GM12801 (cell line): ENCODE data around the gene RAPGEF5.

Source experiments
- TF ChIP-seq, protein P1 (sequence below): IDR thresholded peaks from one replicate; pipeline ENCODE4 v1.5.1; 2011; ENCODE audit warnings: control low read depth; ENCODE audit not compliant: insufficient read length; ENCODE audit errors: extremely low read depth

Gene RAPGEF5

GRCh38 chr7:22338411-22338810 lies 18.5 kb downstream of the RAPGEF5 start:
- TF ChIP-seq, protein P1, sequence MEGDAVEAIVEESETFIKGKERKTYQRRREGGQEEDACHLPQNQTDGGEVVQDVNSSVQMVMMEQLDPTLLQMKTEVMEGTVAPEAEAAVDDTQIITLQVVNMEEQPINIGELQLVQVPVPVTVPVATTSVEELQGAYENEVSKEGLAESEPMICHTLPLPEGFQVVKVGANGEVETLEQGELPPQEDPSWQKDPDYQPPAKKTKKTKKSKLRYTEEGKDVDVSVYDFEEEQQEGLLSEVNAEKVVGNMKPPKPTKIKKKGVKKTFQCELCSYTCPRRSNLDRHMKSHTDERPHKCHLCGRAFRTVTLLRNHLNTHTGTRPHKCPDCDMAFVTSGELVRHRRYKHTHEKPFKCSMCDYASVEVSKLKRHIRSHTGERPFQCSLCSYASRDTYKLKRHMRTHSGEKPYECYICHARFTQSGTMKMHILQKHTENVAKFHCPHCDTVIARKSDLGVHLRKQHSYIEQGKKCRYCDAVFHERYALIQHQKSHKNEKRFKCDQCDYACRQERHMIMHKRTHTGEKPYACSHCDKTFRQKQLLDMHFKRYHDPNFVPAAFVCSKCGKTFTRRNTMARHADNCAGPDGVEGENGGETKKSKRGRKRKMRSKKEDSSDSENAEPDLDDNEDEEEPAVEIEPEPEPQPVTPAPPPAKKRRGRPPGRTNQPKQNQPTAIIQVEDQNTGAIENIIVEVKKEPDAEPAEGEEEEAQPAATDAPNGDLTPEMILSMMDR = no peak

- TF ChIP-seq, protein P1 = no peak
Measured at GRCh38 chr7:22333680-22334141, 23.2 kb downstream of the RAPGEF5 start.

- TF ChIP-seq, protein P1 = no peak
Measured at GRCh38 chr7:22332461-22332870, 24.5 kb downstream of the RAPGEF5 start.

DNA sequence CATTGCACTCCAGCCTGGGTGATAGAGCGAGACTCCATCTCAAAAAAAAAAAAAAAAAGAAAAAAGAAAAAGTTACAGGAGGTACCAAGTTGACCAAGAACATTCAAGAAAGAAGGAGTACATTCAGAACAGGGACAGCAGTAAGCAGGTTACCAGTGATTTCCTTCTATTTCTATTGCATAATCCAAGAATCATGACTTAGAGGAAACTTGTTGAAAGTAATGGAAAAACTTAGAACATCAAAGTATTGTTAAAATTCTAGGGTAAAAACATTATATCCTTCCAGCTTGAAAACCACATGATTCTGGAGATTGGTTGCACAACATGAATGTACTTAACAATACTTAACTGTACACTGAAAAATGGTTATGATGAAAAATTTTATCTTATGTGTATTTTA lies 25.2 kb downstream of the RAPGEF5 start:
- TF ChIP-seq, protein P1 = no peak

GRCh38 chr7:22330903-22331302 lies 26.1 kb downstream of the RAPGEF5 start:
- TF ChIP-seq, protein P1 = no peak

DNA sequence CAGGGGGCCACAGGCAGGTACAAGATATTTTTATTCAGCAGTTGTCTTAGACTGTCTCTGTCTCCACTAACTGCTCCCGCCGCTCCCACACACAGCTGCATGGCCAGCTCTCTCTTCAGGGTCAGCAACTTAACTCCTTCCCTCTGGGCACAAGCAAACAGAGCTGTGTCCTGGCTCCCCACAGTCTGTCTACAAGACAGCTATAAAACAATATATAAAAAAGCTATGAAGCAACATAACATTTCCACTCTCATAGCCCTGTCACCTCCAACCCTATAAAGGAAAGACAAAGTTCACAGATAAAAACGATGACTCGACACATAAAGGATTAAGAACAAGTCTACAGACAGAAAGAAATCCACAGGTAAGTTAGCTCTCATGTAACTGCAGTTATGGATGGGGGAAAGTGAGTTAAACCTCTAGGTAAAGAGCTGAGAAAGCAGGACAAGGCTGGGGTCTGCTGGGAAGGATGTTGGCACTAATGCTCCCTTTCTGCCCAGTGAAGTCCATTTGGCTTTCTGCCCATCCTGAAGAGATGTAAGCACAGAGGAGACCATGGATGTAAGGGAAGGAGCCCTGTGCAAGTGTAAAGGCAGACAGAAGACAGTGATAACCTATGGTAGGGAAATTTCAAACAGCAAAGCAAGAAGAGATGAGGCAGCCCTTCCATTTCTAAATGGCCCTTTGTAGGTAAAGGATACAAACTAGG lies 27.0 kb downstream of the RAPGEF5 start:
- TF ChIP-seq, protein P1 = no peak

DNA sequence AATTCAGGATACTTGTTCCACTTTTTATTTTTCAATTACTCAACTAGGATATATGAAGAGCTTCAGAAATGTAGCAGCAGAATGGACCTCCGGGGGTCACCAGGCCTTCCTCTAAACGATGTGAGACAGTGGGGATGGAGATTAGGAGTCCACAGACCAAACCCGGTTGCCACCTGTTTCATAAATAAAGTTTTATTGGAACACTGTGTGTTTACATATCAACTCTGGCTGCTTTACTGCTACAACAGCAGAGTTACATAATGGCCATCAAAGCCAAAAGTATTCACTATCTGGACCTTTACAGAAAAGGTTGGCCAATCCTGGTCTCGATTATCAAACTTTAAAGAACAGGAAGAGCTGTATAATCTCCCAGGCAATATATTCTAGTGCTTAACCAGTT lies 30.8 kb downstream of the RAPGEF5 start:
- TF ChIP-seq, protein P1 = no peak
